SK-N-MC (cell line): ENCODE data around the gene XRCC1.

Experiments
- EZH2 ChIP-seq: fragments of 200-600 bp; sonication (generic); IDR thresholded peaks from one replicate; pipeline ENCODE4 v1.6.1; 2017; ENCODE audit warnings: antibody characterized with exemption
- POLR2AphosphoS5 ChIP-seq: IDR thresholded peaks from 2 replicates; pipeline ENCODE4 v1.6.1; 2012; ENCODE audit warnings: mild to moderate bottlenecking, low read depth, low read length, borderline replicate concordance

DNA sequence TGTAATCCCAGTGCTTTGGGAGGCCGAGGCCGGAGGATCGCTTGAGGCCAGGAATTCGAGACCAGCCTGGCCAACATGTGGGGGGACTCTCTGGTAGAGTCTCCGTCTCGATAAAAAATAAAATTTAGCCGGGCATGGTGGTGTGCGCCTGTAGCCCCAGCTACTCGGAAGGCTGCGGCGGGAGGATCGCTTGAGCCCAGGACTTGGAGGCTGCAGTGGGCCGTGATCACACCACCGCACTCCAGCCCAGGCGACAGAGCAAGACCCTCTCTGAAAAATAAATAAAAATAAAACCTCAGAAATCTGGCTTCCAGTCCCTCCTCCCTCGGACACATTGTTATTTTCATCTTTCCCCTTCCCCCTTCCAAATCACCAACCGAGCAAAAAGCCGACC is 20.3 kb upstream of the XRCC1 start:
- no peak for TF ChIP-seq EZH2
- no peak for TF ChIP-seq POLR2AphosphoS5
